ENCODE data around the gene PFDN6. TPM values are rescaled to one million over a fixed set of nuclear protein-coding genes. Genes with fewer than 3 reads are reported as not detected.

The PFDN6 gene
- total and polyA plus RNA-seq, 3 donors from 2014 or later = 45.5 to 123 (median 56.2) TPM

DNA sequence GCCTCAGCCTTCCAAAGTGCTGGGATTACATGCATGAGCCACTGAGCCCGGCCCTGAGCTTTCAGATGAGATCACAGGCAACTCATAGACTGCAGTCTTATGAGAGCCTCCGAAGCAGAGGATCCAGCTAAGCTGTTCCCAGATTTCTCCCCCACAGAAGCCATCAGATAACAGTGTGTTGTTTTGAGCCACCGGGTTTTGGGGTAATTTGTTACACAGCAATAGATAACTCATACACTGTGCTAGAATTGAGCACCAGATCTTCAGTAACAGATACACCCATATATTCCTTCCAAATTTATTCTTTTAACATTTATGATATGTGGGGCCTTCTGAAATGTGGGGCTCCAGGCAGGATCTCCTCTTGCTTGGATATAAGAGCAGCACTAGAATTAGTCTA is 47.1 kb downstream of the PFDN6 start:
- Histone ChIP-seq H3K27me3 (no peaks in the 10 kb centered on the region), H3K4me1 (no peaks in the 10 kb centered on the region), H3K36me3 (ENCODE audit: low read depth, missing control alignments) (no peaks in the 10 kb centered on the region), H3K4me3 (no peak overlapping the region), H3K9me3 (no peaks in the 10 kb centered on the region), H3K27ac (no peak overlapping the region)
- no peak for DNase-seq
- TF ChIP-seq POLR2A (IDR thresholded peaks at IDR 0.05) = no peak
- TF ChIP-seq, protein P1, sequence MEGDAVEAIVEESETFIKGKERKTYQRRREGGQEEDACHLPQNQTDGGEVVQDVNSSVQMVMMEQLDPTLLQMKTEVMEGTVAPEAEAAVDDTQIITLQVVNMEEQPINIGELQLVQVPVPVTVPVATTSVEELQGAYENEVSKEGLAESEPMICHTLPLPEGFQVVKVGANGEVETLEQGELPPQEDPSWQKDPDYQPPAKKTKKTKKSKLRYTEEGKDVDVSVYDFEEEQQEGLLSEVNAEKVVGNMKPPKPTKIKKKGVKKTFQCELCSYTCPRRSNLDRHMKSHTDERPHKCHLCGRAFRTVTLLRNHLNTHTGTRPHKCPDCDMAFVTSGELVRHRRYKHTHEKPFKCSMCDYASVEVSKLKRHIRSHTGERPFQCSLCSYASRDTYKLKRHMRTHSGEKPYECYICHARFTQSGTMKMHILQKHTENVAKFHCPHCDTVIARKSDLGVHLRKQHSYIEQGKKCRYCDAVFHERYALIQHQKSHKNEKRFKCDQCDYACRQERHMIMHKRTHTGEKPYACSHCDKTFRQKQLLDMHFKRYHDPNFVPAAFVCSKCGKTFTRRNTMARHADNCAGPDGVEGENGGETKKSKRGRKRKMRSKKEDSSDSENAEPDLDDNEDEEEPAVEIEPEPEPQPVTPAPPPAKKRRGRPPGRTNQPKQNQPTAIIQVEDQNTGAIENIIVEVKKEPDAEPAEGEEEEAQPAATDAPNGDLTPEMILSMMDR (IDR thresholded peaks at IDR 0.05) = no peak
- intact Hi-C loops (cut with DNase I; ENCODE audit: low total_unique reads) = no loop called here
- 59 to 90% methylated on average over 3 of the region's 3 CpGs for WGBS, 2 donors

GRCh38 chr6:33339193-33339592 is 49.8 kb downstream of the PFDN6 start:
- H3K27me3 ChIP-seq = no peaks in the 10 kb centered on the region
- H3K4me3 ChIP-seq = no peak overlapping the region
- H3K36me3 ChIP-seq (ENCODE audit: low read depth, missing control alignments) = no peaks in the 10 kb centered on the region
- H3K9me3 ChIP-seq = no peaks in the 10 kb centered on the region
- H3K27ac ChIP-seq = no peak overlapping the region
- H3K4me1 ChIP-seq = no peaks in the 10 kb centered on the region
- intact Hi-C loops (cut with DNase I; ENCODE audit: low total_unique reads) = no loop called here
- TF ChIP-seq, protein P1 (IDR thresholded peaks at IDR 0.05) = no peak
- TF ChIP-seq POLR2A (IDR thresholded peaks at IDR 0.05) = no peak
- WGBS, 2 donors = 84 to 90% methylated on average over 6 of the region's 6 CpGs
- DNase-seq = no peak

Small RNA genes within 50 kb of the gene (microRNA-seq; reads per million reads assigned to microRNA genes)
- gene MIR6834 (ENCODE audit: borderline number of aligned reads in 2 of 2, borderline replicate concordance in 1 of 2) = 0 reads per million in 2 donors
- 0 reads per million in 2 donors for gene MIR6873 (ENCODE audit: borderline number of aligned reads in 2 of 2, borderline replicate concordance in 1 of 2)

Other genes starting within 250 kb of the PFDN6 start
- gene HLA-DPA1, start 216.0 kb upstream of the PFDN6 start, total RNA-seq = 10 to 100 TPM; 26.5 to 48.9 TPM
- 143 TPM for gene HLA-DPA1, start 216.0 kb upstream of the PFDN6 start, polyA plus RNA-seq (ENCODE audit: insufficient read depth, low read depth, low replicate concordance)
- 10 to 100 TPM; 14.4 to 39.5 TPM for gene HLA-DPB1, start 213.6 kb upstream of the PFDN6 start, total RNA-seq
- gene HLA-DPB1, start 213.6 kb upstream of the PFDN6 start, polyA plus RNA-seq (ENCODE audit: insufficient read depth, low read depth, low replicate concordance) = 183 TPM
- gene COL11A2, start 97.1 kb upstream of the PFDN6 start, total RNA-seq = 1 to 10 TPM; 8.6 to 8.8 TPM
- gene COL11A2, start 97.1 kb upstream of the PFDN6 start, polyA plus RNA-seq (ENCODE audit: insufficient read depth, low read depth, low replicate concordance) = 8.2 TPM
- 10 to 100 TPM; 42.9 to 47.3 TPM for gene RXRB, start 88.9 kb upstream of the PFDN6 start, total RNA-seq
- gene RXRB, start 88.9 kb upstream of the PFDN6 start, polyA plus RNA-seq (ENCODE audit: insufficient read depth, low read depth, low replicate concordance) = 45.2 TPM
- 10 to 100 TPM; 79.1 to 85.7 TPM for gene SLC39A7, start 88.7 kb upstream of the PFDN6 start, total RNA-seq
- 87.7 TPM for gene SLC39A7, start 88.7 kb upstream of the PFDN6 start, polyA plus RNA-seq (ENCODE audit: insufficient read depth, low read depth, low replicate concordance)
- gene HSD17B8, start 84.9 kb upstream of the PFDN6 start, total RNA-seq = 10 to 100 TPM; 25.4 to 26.3 TPM
- 11.2 TPM for gene HSD17B8, start 84.9 kb upstream of the PFDN6 start, polyA plus RNA-seq (ENCODE audit: insufficient read depth, low read depth, low replicate concordance)
- gene RING1, start 81.1 kb upstream of the PFDN6 start, total RNA-seq = 10 to 100 TPM; 36.2 to 38.0 TPM
- 60.2 TPM for gene RING1, start 81.1 kb upstream of the PFDN6 start, polyA plus RNA-seq (ENCODE audit: insufficient read depth, low read depth, low replicate concordance)
- 10 to 100 TPM; 71.0 to 85.0 TPM for gene VPS52, start 17.7 kb upstream of the PFDN6 start, total RNA-seq
- 87.1 TPM for gene VPS52, start 17.7 kb upstream of the PFDN6 start, polyA plus RNA-seq (ENCODE audit: insufficient read depth, low read depth, low replicate concordance)
- gene RPS18, start 17.5 kb upstream of the PFDN6 start, total RNA-seq = 1,000 to 10,000 TPM in 1 of 2 donors, 100 to 1,000 TPM in 1; 685 to 1,953 TPM
- gene RPS18, start 17.5 kb upstream of the PFDN6 start, polyA plus RNA-seq (ENCODE audit: insufficient read depth, low read depth, low replicate concordance) = 2,185 TPM
- 10 to 100 TPM; 18.0 to 18.3 TPM for gene B3GALT4, start 12.5 kb upstream of the PFDN6 start, total RNA-seq
- gene B3GALT4, start 12.5 kb upstream of the PFDN6 start, polyA plus RNA-seq (ENCODE audit: insufficient read depth, low read depth, low replicate concordance) = 55.4 TPM
- gene WDR46, start 362 bp upstream of the PFDN6 start, total RNA-seq = 10 to 100 TPM; 63.2 to 71.2 TPM
- 61.6 TPM for gene WDR46, start 362 bp upstream of the PFDN6 start, polyA plus RNA-seq (ENCODE audit: insufficient read depth, low read depth, low replicate concordance)
- 10 to 100 TPM; 42.8 to 46.2 TPM for gene RGL2, start 9.3 kb downstream of the PFDN6 start, total RNA-seq
- 52.7 TPM for gene RGL2, start 9.3 kb downstream of the PFDN6 start, polyA plus RNA-seq (ENCODE audit: insufficient read depth, low read depth, low replicate concordance)
- 100 to 1,000 TPM in 1 of 2 donors, 10 to 100 TPM in 1; 76.5 to 128 TPM for gene TAPBP, start 24.5 kb downstream of the PFDN6 start, total RNA-seq
- 34.6 TPM for gene TAPBP, start 24.5 kb downstream of the PFDN6 start, polyA plus RNA-seq (ENCODE audit: insufficient read depth, low read depth, low replicate concordance)
- gene ZBTB22, start 28.1 kb downstream of the PFDN6 start, total RNA-seq = 10 to 100 TPM; 13.4 to 17.1 TPM
- gene ZBTB22, start 28.1 kb downstream of the PFDN6 start, polyA plus RNA-seq (ENCODE audit: insufficient read depth, low read depth, low replicate concordance) = 15.2 TPM
- gene DAXX, start 33.4 kb downstream of the PFDN6 start, total RNA-seq = 10 to 100 TPM; 61.8 to 75.3 TPM
- gene DAXX, start 33.4 kb downstream of the PFDN6 start, polyA plus RNA-seq (ENCODE audit: insufficient read depth, low read depth, low replicate concordance) = 118 TPM
- gene KIFC1, start 102.2 kb downstream of the PFDN6 start, total RNA-seq = 10 to 100 TPM; 19.8 to 22.5 TPM
- gene KIFC1, start 102.2 kb downstream of the PFDN6 start, polyA plus RNA-seq (ENCODE audit: insufficient read depth, low read depth, low replicate concordance) = 20.2 TPM
- gene PHF1, start 121.4 kb downstream of the PFDN6 start, total RNA-seq = 100 to 1,000 TPM; 184 to 218 TPM
- 216 TPM for gene PHF1, start 121.4 kb downstream of the PFDN6 start, polyA plus RNA-seq (ENCODE audit: insufficient read depth, low read depth, low replicate concordance)
- 100 to 1,000 TPM; 139 to 146 TPM for gene CUTA, start 128.5 kb downstream of the PFDN6 start, total RNA-seq
- gene CUTA, start 128.5 kb downstream of the PFDN6 start, polyA plus RNA-seq (ENCODE audit: insufficient read depth, low read depth, low replicate concordance) = 132 TPM
- gene SYNGAP1, start 130.5 kb downstream of the PFDN6 start, total RNA-seq = 10 to 100 TPM; 29.4 to 43.9 TPM
- gene SYNGAP1, start 130.5 kb downstream of the PFDN6 start, polyA plus RNA-seq (ENCODE audit: insufficient read depth, low read depth, low replicate concordance) = 31.5 TPM
- gene ZBTB9, start 165.0 kb downstream of the PFDN6 start, total RNA-seq = 10 to 100 TPM; 15.2 to 15.7 TPM
- gene ZBTB9, start 165.0 kb downstream of the PFDN6 start, polyA plus RNA-seq (ENCODE audit: insufficient read depth, low read depth, low replicate concordance) = 16.9 TPM

All from testis (tissue), 3 donors.